Ramos (cell line): Measurements from ENCODE around the gene SPRN.
"Not testable (repeated sequence)": the region's sequence is repeated elsewhere in the genome, so short reads cannot be mapped to it uniquely, and the experiment has no call there.

ENCODE experiments used
- in situ Hi-C: fragments of 300-500 bp; cut with MboI; formaldehyde crosslinking; loops from one replicate; pipeline ENCODE4 v1.14.3; 2022; ENCODE audit warnings: low sequenced_read_pairs; ENCODE audit not compliant: unreplicated experiment

The SPRN gene

DNA sequence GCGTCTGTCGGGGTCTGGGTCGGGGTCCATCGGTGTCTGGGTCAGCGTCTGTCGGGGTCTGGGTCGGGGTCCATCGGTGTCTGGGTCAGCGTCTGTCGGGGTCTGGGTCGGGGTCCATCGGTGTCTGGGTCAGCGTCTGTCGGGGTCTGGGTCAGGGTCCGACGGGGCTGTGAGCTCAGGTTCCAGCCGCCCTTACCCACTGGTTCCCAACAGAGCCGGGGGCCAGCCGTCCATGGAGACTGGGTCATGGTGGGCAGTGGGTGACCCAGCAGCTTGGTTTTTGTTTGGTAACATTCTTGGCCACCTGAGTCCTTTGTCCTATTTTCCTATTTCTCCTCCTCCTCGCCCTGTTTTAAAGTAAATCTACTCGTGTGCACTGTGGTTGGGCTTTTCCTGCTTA is 16.9 kb upstream of the SPRN start:
- in situ Hi-C loops, result not testable (repeated sequence)

DNA sequence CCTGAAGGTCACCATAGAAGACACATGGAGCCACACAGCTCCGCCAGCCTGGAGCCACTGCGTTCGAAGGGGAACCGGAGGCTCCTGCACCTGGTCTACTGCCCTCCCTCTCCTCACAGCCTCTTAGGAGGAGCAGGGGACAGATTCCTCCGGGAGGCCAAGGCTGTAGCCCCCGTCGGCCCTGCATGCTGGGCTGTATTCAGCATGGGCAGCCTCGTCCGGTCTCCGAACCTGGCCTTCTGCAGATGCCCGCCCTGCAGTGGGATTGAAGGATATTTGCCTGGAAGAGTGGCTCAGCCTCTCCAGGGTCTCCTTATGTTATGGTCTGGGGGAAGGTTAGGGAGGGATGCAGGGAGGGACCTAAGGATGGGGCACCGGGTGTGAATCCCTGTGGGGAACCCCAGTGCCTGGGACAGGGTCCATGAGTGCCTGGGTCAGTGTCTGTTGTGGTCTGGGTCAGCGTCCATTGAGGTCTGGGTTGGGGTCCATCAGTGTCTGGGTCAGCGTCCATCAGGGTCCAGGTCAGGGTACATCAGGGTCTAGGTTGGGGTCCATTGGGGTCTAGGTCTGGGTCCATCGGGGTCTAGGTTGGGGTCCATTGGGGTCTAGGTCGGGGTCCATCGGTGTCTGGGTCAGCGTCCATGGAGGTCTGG is 16.3 kb upstream of the SPRN start:
- in situ Hi-C loops, result no loop called here

DNA sequence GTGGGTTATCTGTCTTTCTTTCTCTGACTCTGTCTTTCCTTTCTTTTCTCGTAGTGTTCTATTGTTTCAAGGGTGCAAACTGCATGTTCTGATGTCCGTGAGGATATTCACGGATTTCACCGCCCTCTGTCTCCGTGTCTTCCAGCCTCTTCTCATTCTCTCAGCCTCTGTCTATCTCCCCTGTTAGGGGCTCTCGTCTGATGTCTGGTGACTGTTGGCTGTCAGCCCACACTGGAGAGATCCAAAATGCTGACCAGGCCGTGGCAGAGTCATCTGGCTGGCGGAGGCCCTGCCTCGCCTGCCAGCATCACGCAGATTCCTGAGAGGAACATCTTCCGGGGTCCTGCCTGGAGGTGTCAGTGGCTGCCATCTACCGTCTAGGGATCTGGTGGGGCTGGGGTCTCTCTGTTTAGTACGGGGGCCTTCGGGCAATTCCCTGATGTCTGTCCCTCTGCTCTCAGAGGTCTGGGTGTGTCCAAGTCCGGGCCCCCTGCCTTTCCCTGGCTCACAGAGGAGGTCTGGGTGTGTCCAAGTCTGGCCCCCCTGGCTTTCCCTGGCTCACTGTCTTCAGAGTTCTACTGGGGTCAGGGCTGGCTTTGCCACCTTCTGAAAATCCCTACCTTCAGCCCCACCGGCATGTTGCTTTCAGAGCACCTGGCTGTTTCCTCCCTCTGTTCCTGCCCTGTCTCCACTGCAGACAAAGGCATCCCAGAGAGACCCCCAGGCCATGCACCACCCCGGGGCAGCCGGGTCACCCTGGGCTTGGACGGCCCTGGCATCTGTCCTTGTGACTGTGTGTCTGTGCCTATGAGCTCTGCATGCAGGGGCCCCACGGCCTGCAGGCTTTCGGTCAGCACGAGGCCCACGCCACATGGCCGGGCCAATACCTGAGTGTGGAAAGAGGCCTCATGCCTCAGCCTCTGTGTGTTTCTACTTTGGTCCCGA is 15.4 kb upstream of the SPRN start:
- in situ Hi-C loops, result loop anchor here (10.0 kb wide), 1 partner anchor 115 kb away; no protein-coding TSS in a partner anchor

DNA sequence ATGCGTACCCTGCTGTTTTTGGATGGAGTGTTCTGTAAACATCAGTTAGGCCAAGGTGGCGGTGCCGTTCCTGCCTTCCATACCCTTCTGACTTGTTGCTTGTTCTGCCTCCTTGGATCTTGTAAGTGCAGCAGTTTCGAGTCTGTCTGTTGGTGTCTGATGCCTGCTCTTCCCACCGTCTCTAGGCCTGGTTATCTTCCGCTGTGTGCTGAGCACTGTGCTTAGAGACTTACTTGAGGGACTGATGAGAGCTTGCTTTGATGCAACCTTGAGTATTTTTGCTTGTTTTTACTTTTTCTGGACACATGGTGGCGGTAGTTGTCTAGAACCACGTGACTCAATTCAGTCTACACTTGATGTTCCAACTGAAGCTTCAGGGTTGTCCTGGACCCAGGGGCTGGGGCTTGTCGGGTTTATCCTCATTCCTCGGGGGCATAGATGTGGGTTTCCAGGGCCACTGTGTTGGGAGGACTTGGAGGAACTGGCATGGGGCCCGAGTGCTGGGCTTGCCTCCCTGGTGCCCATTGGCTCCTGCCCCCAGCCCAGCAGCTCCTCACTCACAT is 14.4 kb upstream of the SPRN start:
- in situ Hi-C loops, result loop anchor here (10.0 kb wide), 1 partner anchor 116 kb away; no protein-coding TSS in a partner anchor

DNA sequence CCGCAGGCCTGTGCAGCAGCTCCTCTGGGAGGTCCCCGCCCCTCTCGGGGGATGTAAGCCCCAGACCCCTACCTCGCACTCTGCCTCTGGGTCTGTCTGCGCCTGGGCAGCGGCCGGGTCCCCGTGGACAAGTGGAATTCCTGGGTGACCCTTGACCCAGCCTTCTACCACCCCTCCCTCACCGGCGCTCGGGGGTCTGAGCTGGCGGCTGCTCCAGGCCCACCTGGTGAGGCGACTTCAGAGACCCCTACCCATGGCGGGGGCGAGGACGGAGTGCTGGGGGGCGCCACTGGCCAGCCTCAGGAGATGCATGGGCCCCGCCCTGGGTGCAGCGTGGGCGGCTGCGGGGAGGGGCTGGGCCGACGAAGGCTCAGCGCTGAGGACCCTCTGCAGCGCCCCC is 8.4 kb upstream of the SPRN start:
- in situ Hi-C loops, result loop anchor here (10.0 kb wide), 1 partner anchor 122 kb away; no protein-coding TSS in a partner anchor

DNA sequence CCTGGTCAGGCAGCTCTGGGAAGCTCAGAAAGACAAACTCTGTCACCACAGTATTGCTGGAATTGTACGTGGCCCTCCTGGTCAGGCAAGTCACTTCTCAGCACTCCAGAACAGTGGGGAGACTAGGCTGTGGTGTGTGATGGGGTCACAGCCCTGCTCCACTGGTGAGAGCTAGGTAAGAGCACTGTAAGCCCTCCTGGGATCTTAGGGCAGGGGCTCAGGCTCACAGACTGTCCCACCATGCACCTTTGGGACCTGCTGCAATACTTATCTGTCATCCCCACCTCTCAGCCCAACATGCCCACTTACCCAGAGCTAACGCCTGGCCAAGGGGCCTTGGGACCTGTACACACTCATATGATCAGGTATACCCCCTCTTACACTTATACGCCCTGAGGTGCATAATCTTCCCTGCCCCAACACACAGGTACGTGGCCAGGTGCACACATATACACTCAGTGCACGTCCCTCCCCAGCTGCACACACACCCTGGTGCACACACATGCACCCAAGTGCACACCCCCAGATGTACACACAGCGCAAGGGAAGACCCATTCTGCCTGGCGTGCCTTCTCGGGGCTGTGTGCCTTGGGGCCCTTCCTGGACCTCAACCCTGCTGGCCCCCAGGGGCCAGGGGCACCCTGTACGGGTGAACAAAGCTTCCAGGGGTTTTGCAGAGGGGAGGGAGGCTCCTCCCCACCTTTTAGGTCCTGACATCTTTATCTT is 7.6 kb upstream of the SPRN start:
- in situ Hi-C loops, result loop anchor here (10.0 kb wide), 1 partner anchor 123 kb away; no protein-coding TSS in a partner anchor

DNA sequence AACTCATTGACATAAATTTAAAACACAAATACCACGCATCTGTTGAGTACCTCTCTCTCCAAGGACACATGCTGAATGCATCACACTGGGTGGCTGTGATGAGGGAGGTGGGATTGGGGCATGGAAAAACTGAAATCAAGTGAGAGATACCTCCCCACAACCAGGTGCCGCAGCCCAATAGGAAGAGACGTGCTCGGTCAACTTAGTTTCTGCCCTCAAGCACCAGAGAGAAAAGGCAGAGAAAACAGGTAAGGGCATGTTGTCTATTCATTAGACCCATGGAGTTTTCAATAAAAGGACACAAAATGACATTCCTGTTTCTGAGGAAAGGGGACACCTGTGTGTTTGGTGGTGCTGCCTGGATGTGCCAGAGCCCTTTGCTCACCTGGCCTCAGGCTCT is 5.1 kb upstream of the SPRN start:
- in situ Hi-C loops, result not testable (repeated sequence)

DNA sequence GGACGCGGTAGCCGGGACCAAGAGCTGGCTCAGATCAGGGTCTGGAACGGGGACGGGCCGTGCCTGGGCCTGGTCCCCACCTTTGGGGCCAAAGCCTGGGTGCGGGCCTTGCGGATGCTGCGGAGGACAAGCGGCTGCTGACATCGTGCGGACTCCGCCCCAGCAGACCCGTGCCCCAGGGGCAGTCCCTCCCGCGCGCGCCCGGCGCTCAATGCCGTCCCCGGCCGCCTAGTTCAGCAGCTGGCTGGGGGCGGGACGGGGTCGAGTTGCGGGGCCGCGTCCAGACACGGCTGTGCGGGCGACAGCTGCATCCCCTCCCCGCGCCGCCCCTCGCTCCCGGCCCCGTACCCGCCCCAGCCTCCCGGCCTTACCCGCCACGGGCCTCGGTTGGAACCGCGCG is 323 bp downstream of the SPRN start:
- in situ Hi-C loops, result not testable (repeated sequence)

DNA sequence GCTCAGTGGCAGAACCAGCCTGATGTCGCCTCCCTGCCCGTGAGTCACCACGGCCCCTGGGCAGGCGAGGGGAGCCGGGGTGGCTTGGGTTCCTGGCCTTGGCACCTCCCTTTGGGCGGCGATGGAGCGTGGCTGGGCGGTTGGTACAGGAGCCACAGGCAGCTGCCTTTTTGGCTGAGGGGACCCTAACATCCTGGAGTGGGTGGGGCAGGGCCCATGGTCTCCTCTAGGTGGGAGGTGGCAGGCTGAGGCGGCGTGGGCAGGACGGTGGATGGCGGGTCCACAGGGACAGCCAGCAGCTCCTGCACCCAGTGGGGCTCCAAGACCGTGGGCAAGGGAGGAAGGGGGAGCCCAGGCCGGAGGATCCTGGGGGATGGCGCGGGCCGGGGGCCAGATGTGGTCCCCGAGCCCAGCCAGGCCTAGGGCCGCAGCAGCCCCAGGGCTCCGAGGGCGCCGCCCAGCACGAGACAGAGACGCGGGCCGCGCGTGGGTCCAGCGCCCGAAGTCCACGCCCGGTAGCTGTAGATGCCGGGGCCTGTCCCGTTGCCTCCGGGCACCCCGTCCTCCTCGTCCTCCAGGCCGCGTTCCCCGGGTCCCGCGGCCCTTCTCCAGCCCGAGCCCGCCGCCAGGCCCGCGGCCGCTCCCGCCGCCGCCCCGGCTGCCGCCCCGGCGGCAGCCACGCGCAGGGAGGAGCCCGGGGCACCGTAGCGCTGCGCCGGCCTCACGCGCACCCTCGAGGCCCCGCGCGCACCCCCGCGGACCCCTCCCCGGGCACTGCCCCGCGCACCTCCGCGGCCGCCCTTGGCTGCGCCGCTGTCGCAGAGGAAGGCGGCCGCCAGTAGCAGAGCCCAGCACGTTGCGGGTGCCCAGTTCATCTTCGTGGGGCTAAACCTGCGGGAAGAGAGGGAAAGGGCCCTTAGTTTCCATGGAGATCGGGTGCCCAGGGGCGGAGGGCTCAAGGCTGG is 1.3 kb downstream of the SPRN start:
- in situ Hi-C loops, result no loop called here

DNA sequence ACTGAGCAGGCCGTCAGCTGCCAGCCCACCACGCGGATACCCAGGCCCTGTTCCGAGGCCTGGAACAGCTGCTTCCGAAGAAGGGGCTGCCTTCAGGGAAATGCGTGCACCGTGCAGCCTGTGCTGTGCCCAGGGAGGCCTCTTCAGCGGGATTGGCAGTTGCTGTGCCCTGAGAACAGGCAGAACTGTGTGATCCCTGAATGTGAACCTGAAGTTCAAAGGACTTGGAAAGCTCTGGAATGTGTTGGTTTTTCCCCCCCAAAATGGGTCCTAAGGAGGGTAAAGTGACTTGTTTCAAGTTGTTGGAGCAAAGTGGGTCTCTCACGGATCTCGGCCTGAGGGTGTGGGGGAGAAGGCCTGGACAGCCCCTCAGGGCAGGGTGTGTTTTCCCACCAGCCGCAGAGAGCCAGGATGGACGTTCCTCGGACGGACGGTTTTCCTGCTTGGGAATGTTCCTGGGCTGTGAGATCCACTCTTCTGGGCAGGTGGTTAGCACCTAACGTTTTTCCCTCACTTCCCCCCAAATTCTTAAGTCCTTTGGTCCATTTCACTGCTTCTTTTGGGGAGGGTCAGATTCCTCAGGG is 2.1 kb downstream of the SPRN start:
- in situ Hi-C loops, result no loop called here

DNA sequence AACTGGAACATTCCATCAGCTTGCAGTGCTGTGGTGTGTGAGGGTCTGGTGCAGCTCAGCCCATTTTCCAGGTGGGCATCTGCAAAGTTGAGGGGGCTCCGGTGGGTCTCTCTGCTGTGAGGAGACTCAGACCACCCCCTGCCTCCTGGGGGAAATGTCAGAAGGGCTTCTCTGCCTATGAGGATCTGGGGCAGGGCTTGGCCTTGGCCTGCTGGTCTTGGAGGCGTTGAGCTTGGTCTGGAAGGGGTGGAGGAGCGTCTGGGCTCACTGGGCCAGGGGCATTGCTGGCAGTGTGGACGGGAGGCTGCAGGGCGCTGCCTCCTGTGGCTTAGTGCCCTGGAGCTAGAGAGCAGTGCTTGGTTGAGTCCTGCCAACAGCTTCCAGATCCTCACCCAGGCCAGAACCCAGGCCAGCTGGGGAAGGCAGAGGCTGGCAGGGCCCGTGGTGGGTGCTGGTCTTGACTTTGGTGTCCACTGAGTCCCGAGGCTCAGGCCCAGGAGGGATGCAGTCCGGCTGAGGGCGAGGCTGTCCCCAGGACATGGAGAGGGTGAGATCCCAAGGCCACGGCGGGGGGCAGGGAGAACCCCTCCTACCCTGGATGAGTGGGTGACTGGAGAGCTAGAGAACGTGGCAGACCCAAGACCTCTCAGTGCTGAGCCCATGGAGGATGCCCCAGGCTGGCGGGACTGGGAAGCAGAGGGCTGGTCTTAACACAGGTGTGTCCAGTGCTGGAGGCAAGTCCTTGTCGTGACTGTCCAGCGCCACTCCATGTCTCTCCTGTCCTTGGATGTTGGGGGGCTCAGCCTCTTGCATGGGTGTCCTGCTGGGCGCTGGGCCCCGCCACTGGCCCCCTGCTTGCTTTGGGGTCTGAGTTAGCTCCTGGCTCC is 2.8 kb downstream of the SPRN start:
- in situ Hi-C loops, result no loop called here

DNA sequence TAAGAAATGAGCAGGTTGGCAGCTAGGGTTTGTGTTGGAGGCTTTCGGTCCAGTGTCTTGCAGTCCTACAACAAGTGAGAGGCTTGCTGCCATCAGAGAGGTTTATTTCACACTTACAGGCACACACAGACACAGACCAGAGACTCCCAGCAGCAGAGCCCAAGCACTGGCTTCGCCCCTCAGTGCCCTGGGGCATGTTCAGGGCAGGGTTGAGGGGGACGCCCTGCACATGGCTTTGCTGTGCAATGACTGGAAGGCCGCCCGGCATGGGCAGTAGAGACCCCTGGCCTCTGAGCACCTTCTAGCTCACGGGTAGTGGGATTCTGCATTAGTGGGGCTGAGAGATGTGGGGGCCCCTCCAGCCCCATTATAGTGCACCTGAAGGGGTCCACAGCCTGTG is 3.8 kb downstream of the SPRN start:
- in situ Hi-C loops, result no loop called here

DNA sequence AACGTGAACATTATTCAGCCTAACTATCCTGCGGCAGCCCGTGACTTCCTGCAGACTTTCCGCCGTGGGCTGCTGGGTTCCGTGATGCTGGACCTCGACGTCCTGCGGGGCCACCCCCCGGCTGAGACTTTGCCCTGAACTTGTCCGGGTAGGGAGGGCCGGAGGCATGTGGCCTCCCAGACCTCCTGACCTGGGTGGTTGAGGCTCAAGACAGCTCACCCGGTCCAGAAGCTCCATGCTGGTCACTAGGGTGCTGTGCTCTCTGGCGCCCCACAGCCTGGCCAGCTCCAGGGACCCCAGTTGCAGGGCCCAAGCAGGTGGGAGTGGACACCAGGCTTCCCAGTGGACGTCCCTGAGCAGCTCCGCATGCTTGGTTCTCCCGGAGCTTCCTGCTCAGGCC is 4.4 kb downstream of the SPRN start:
- in situ Hi-C loops, result no loop called here

DNA sequence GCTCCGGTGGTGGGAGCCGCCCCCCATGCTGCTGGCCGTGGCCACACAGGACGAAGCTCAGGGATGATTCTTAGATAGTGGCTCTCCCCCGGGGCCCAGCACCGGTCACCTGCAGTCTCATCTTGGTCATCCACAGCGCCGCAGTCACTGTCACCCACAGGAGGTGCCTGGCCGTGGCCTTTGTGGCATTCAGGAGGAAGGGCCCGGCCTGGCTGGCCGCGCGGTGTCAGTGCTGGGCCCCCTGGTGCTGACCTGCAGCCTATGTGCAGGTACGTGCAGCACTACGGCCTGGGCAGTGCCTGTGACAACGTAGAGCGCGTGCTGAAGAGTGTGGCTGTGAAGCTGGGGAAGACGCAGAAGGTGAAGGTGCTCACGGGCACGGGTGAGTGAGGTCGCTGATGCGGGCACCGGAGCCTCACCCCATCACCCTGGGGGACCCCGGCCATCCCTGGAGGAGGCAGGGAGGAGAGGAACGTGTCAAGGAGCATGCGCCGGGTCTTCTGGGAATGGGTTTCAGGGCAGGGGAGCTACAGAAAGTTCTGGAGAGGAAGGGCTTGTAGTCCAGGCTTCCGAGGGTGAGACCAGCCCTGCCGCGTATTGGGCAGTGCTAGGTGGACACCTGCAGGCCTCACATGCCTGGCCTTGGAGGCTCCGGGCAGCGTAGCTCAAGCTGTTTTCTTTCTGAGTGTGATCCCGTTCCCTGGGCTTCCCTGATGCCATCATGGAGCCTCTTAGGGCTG is 5.0 kb downstream of the SPRN start:
- in situ Hi-C loops, result no loop called here

DNA sequence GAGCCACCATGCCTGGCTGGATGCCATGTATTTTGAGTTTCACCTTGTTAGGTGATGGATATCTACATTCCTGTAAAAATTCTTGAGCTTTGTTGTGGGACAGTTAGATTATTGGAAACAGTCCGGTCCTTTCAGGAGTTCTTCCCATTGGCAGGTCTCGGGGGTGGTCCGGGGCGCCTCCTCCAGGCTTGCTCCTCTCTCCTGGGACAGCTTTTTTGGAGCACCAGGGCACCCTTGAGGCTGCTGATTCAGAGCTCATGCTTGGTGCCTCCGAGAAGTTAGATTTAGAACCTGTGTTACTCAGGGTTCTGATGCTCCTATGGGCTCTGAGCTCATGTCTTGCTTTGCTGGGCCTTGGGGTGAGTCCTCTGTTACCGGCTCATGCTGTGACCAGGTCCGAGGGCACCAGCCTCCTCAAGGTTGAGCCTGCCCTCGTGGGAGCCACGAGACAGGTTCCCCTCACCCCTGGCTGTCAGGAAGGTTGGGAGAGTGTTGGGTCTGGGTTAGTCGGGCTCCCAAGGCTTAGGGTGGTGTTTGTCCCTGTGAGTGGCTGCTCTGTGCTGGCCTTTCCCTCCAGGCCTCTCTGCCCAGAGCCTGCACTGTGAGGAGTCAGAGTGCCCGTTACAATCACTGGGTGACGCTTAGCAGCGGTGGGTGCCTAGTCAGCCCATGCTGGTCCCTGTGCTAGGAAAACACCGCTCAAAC is 6.0 kb downstream of the SPRN start:
- in situ Hi-C loops, result no loop called here

DNA sequence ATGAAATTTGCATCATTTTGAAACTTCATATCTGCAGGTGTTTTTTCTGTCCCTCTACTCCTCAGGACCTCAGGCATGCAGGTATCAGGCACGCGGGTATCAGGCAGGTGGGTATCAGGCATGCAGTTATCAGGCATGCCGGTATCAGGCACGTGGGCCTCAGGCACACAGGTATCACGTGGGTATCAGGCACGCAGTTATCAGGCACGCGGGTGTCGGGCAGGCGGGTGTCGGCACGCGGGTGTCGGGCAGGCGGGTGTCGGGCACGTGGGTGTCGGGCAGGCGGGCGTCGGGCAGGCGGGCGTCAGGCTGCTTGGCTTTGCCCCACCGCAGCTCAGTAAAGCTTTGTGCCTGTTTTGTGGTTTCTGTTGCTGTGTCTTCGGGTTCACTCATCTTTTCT is 8.7 kb downstream of the SPRN start:
- in situ Hi-C loops, result no loop called here

DNA sequence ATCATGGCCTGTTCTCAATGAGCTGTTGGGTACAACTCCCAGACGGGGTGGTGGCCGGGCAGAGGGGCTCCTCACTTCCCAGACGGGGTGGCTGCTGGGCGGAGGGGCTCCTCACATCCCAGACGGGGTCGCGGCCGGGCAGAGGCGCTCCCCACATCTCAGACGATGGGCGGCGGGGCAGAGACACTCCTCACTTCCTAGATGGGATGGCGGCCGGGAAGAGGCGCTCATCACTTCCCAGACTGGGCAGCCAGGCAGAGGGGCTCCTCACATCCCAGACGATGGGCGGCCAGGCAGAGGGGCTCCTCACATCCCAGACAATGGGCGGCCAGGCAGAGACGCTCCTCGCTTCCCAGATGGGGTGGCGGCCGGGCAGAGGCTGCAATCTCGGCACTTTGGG is 10.0 kb downstream of the SPRN start:
- in situ Hi-C loops, result not testable (repeated sequence)
